Right cardiac atrium (tissue), 5 donors: ENCODE data around the gene SPEM2. TPM values are rescaled to one million over a fixed set of nuclear protein-coding genes. Genes with fewer than 3 reads are reported as not detected.

Experiments
- ATAC-seq, 2 donors: fragments of 200-7000 bp; cut with Tn5 transposase; one replicate each; pipeline versions ENCODE4 v1.8.0 to v1.9.1; 2020; ENCODE audit warnings: moderate library complexity in 2 of 2, mild to moderate bottlenecking in 1 of 2
- DNase-seq, 3 donors: peaks; one replicate each; pipeline ENCODE4 v3.0.0-alpha.2; 2020
- H3K27ac ChIP-seq: one replicate; pipeline ENCODE4 v1.5.1; 2013; ENCODE audit warnings: mild to moderate bottlenecking, low read length, control low read depth, moderate library complexity
- H3K27me3 ChIP-seq: one replicate; pipeline ENCODE4 v1.6.1; 2013; ENCODE audit not compliant: control insufficient read depth, insufficient read depth
- H3K4me1 ChIP-seq: one replicate; pipeline ENCODE4 v1.6.1; 2013; ENCODE audit warnings: low read length; ENCODE audit not compliant: control insufficient read depth, insufficient read depth
- H3K4me3 ChIP-seq: one replicate; pipeline ENCODE4 v1.5.1; 2013; ENCODE audit warnings: low read length, control low read depth
- H3K9me3 ChIP-seq: one replicate; pipeline ENCODE4 v1.6.1; 2013; ENCODE audit warnings: low read length; ENCODE audit not compliant: control insufficient read depth
- WGBS: extraction: QIAGEN DNeasy Blood & Tissue Kit; methylation state at CpG from one replicate; pipeline ENCODE4 v1.1.7; 2013; 5-methylcytosine and 5-hydroxymethylcytosine counted together
- intact Hi-C, 4 donors: fragments of 100-400 bp; cut with DNase I; formaldehyde crosslinking; loops; one replicate each; pipeline versions ENCODE4 v1.11.0 to v1.14.0; 2022 to 2023
- polyA plus RNA-seq: library from polyadenylated mRNA; stranded (reverse); fragments of 200-250 nt; gene quantifications from one replicate; pipeline ENCODE4 v1.2.3, GENCODE V29; 2013
- total RNA-seq, 4 donors: library from RNA; stranded (reverse); fragmentation: NEBNext Ultra II Directional; extraction: Animal tissue kit (Norgen Biotek cat#: 25700); gene quantifications; one replicate each; pipeline ENCODE4 v1.2.1, GENCODE V29; 2021
- donor health status: healthy with polysubstance abuse.
- donor health status: DM: no; HTN: yes; CAD: no.
- donor health status: DM: no; HTN: no; CAD: no.
- donor health status: DM: no; HTN: yes; CAD: no; lungs with severe emphysema.
- donor health status: DM: yes; HTN: yes; CAD: no.

SPEM2 gene
- total and polyA plus RNA-seq, 5 donors, result not detected

GRCh38 chr17:7391307-7391706 is 34.1 kb upstream of the SPEM2 start:
- no peak for ATAC-seq
- no peaks in the 10 kb centered on the region for H3K9me3 ChIP-seq
- no peaks in the 10 kb centered on the region for H3K27me3 ChIP-seq
- H3K4me1 ChIP-seq, result no peaks in the 10 kb centered on the region
- 50% methylated on average over 2 of the region's 2 CpGs for WGBS
- DNase-seq, result peak in 1 of 3 donors; percentile 6
- no peak overlapping the region for H3K4me3 ChIP-seq
- H3K27ac ChIP-seq, result no peak overlapping the region
- intact Hi-C loops, result loop anchor here in 1 of 4 donors (5.0 kb wide), 1 partner anchor 96 kb away; no protein-coding TSS in a partner anchor

- H3K9me3 ChIP-seq, result no peaks in the 10 kb centered on the region
- no peaks in the 10 kb centered on the region for H3K27me3 ChIP-seq
- WGBS, result 74% methylated on average over 42 of the region's 42 CpGs
- H3K4me3 ChIP-seq, result peak overlapping the region; percentile 92
- no peak for ATAC-seq
- H3K4me1 ChIP-seq, result no peaks in the 10 kb centered on the region
- peak in 1 of 3 donors; percentile 52 for DNase-seq
- intact Hi-C loops, result loop anchor here in 1 of 4 donors (5.0 kb wide), 1 partner anchor 94 kb away; no protein-coding TSS in a partner anchor
- H3K27ac ChIP-seq, result no peak overlapping the region
Measured at GRCh38 chr17:7392696-7393612, 32.5 kb upstream of the SPEM2 start.

GRCh38 chr17:7393613-7394451 is 31.6 kb upstream of the SPEM2 start:
- DNase-seq, result peak in 1 of 3 donors; percentile 62
- peak; percentile 7 to 44 for ATAC-seq
- Histone ChIP-seq H3K27ac (peak overlapping the region; percentile 75), H3K27me3 (no peaks in the 10 kb centered on the region), H3K4me3 (peak overlapping the region; percentile 92), H3K4me1 (no peaks in the 10 kb centered on the region), H3K9me3 (no peaks in the 10 kb centered on the region)
- intact Hi-C loops, result loop anchor here in 1 of 4 donors (5.0 kb wide), 1 partner anchor 93 kb away; no protein-coding TSS in a partner anchor
- 6% methylated on average over 48 of the region's 48 CpGs for WGBS

GRCh38 chr17:7394452-7395191 is 30.8 kb upstream of the SPEM2 start, which contains the start of gene PLSCR3:
Gene PLSCR3 (minus strand): TSS chr17:7394525. CDS start chr17:7394110, 415 bp downstream.
- H3K27ac ChIP-seq, result peak within 1 kb of the TSS; percentile 98
- DNase-seq (peak; percentile 91 to 97 (median 96)), ATAC-seq (peak; percentile 93 to 95)
- H3K9me3 ChIP-seq, result no peaks in the 10 kb centered on the region
- H3K4me3 ChIP-seq, result peak within 1 kb of the TSS; percentile 92
- WGBS, result under 1% methylated on average over 71 of the region's 71 CpGs
- no peaks in the 10 kb centered on the region for H3K4me1 ChIP-seq
- intact Hi-C loops, result loop anchor here in 1 of 4 donors (5.0 kb wide), 1 partner anchor 93 kb away; no protein-coding TSS in a partner anchor
- H3K27me3 ChIP-seq, result no peaks in the 10 kb centered on the region

GRCh38 chr17:7396147-7396546 is 29.3 kb upstream of the SPEM2 start:
- DNase-seq (peak in 1 of 3 donors; percentile 3), ATAC-seq (no peak)
- no peaks in the 10 kb centered on the region for H3K27me3 ChIP-seq
- WGBS, result 91% methylated on average over 4 of the region's 4 CpGs
- no peaks in the 10 kb centered on the region for H3K4me1 ChIP-seq
- no peak overlapping the region for H3K4me3 ChIP-seq
- intact Hi-C loops, result no loop called here
- H3K9me3 ChIP-seq, result no peaks in the 10 kb centered on the region
- H3K27ac ChIP-seq, result no peak overlapping the region

GRCh38 chr17:7398612-7399011 is 26.8 kb upstream of the SPEM2 start:
- ATAC-seq (no peak), DNase-seq (no peak)
- intact Hi-C loops, result no loop called here
- H3K4me3 ChIP-seq, result no peak overlapping the region
- H3K4me1 ChIP-seq, result peaks cover 3% of the 10 kb centered on the region
- H3K27me3 ChIP-seq, result no peaks in the 10 kb centered on the region
- WGBS, result 83% methylated on average over 2 of the region's 2 CpGs
- H3K9me3 ChIP-seq, result no peaks in the 10 kb centered on the region
- H3K27ac ChIP-seq, result no peak overlapping the region

GRCh38 chr17:7403043-7403726 is 22.2 kb upstream of the SPEM2 start:
- no peaks in the 10 kb centered on the region for H3K27me3 ChIP-seq
- peak; percentile 81 to 91 (median 91) for DNase-seq
- intact Hi-C loops, result no loop called here
- peak overlapping the region; percentile 98 for H3K27ac ChIP-seq
- no peaks in the 10 kb centered on the region for H3K9me3 ChIP-seq
- WGBS, result 12% methylated on average over 16 of the region's 16 CpGs
- H3K4me1 ChIP-seq, result peaks cover 3% of the 10 kb centered on the region
- peak overlapping the region; percentile 65 for H3K4me3 ChIP-seq
- ATAC-seq, result peak; percentile 15 to 25

GRCh38 chr17:7403727-7403976 is 21.8 kb upstream of the SPEM2 start:
- intact Hi-C loops, result no loop called here
- H3K9me3 ChIP-seq, result no peaks in the 10 kb centered on the region
- 0% methylated on average over 13 of the region's 13 CpGs for WGBS
- DNase-seq (no peak), ATAC-seq (peak; percentile 59 to 70)
- H3K27ac ChIP-seq, result peak overlapping the region; percentile 98
- H3K4me3 ChIP-seq, result peak overlapping the region; percentile 65
- H3K27me3 ChIP-seq, result no peaks in the 10 kb centered on the region
- H3K4me1 ChIP-seq, result peaks cover 3% of the 10 kb centered on the region

GRCh38 chr17:7403977-7404736 is 21.3 kb upstream of the SPEM2 start, which contains the start of gene TMEM256:
Gene TMEM256 (minus strand): TSS chr17:7404097. CDS start chr17:7404084, 13 bp downstream.
- peaks cover 3% of the 10 kb centered on the region for H3K4me1 ChIP-seq
- ATAC-seq (peak; percentile 94 to 95), DNase-seq (peak; percentile 99)
- no peaks in the 10 kb centered on the region for H3K27me3 ChIP-seq
- intact Hi-C loops, result no loop called here
- WGBS, result under 1% methylated on average over 49 of the region's 49 CpGs
- H3K9me3 ChIP-seq, result no peaks in the 10 kb centered on the region
- H3K4me3 ChIP-seq, result peak within 1 kb of the TSS; percentile 86
- H3K27ac ChIP-seq, result peak within 1 kb of the TSS; percentile 98
